ENCODE data around the gene POLR2L. TPM values are rescaled to one million over a fixed set of nuclear protein-coding genes. Genes with fewer than 3 reads are reported as not detected.

Gene POLR2L
- total and polyA plus RNA-seq, 2 of the 13 experiments (the other 11 are each of a cell fraction or from before 2014, with no cell fraction given), result 104 to 114 TPM

DNA sequence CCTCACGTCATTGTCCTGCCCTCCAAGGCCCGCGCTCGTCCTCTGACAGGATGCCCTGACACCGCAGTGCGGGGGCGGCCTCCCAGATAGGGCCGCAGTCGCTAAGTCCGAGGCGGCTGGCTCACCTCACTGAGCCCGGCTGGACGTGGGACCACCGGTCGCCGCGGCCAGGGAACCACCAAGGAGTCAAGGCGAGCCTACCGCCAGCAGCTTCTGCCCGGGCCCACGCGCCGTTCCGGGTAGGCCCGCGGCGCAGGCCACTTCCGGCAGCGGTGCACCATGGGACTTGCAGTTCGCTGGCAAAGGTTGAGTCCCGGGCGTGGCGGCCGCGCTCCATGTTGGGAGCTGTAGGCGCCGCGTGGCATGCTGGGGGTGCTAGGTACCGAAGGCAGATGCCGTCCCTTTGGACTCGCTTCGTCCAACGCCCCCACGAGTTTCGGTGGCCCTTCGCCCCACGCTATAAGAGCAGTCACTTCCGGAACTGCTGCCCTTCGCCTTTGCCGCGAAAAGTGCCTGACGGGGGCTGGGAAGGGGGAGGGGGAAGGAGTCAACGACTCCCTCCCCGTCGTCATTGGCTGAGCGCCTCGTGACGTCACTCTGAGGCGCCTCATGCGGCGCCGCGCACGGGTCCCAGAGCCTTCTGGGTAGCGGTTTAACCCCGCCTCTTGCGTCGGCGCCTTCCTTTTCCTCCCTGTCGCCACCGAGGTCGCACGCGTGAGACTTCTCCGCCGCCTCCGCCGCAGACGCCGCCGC, 32.9 kb downstream of the POLR2L start, which contains the start of gene RPLP2 (continued):
- TF ChIP-seq, protein P1, sequence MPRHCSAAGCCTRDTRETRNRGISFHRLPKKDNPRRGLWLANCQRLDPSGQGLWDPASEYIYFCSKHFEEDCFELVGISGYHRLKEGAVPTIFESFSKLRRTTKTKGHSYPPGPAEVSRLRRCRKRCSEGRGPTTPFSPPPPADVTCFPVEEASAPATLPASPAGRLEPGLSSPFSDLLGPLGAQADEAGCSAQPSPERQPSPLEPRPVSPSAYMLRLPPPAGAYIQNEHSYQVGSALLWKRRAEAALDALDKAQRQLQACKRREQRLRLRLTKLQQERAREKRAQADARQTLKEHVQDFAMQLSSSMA (CRISPR knock-in tag; IDR thresholded peaks at IDR 0.05), result peak; percentile 54; the same call in 1 of the 2 replicates
- TF ChIP-seq SMARCE1 (IDR thresholded peaks at IDR 0.05; ENCODE audit: borderline replicate concordance) (no peak), MAFK (conservative IDR thresholded peaks at IDR 0.05 in 1 of 2, IDR thresholded peaks at IDR 0.05 in 1 of 2; ENCODE audit: low read length in 2 of 2) (no peak), RBM39 (IDR thresholded peaks at IDR 0.05; ENCODE audit: low read depth, low read length, poor library complexity, severe bottlenecking) (peak; percentile 36), ZNF143 (CRISPR knock-in tag; IDR thresholded peaks at IDR 0.05) (peak; percentile 93), ZZZ3 (CRISPR knock-in tag; IDR thresholded peaks at IDR 0.05; ENCODE audit: borderline replicate concordance) (peak; percentile 93; the same call in 1 of the 2 replicates), POLR2G (IDR thresholded peaks at IDR 0.05; ENCODE audit: low read depth, low read length) (peak; percentile 95), GTF2F1 (IDR thresholded peaks at IDR 0.05; ENCODE audit: low read length) (peak; percentile 87; the same call in 1 of the 2 replicates), KLF15 (CRISPR knock-in tag; IDR thresholded peaks at IDR 0.05; ENCODE audit: borderline replicate concordance) (peak; percentile 57; the same call in 1 of the 2 replicates), ZNF678 (CRISPR knock-in tag; IDR thresholded peaks at IDR 0.05) (no peak), XBP1 (CRISPR knock-in tag; IDR thresholded peaks at IDR 0.05) (no peak)
- TF ChIP-seq, protein P2, sequence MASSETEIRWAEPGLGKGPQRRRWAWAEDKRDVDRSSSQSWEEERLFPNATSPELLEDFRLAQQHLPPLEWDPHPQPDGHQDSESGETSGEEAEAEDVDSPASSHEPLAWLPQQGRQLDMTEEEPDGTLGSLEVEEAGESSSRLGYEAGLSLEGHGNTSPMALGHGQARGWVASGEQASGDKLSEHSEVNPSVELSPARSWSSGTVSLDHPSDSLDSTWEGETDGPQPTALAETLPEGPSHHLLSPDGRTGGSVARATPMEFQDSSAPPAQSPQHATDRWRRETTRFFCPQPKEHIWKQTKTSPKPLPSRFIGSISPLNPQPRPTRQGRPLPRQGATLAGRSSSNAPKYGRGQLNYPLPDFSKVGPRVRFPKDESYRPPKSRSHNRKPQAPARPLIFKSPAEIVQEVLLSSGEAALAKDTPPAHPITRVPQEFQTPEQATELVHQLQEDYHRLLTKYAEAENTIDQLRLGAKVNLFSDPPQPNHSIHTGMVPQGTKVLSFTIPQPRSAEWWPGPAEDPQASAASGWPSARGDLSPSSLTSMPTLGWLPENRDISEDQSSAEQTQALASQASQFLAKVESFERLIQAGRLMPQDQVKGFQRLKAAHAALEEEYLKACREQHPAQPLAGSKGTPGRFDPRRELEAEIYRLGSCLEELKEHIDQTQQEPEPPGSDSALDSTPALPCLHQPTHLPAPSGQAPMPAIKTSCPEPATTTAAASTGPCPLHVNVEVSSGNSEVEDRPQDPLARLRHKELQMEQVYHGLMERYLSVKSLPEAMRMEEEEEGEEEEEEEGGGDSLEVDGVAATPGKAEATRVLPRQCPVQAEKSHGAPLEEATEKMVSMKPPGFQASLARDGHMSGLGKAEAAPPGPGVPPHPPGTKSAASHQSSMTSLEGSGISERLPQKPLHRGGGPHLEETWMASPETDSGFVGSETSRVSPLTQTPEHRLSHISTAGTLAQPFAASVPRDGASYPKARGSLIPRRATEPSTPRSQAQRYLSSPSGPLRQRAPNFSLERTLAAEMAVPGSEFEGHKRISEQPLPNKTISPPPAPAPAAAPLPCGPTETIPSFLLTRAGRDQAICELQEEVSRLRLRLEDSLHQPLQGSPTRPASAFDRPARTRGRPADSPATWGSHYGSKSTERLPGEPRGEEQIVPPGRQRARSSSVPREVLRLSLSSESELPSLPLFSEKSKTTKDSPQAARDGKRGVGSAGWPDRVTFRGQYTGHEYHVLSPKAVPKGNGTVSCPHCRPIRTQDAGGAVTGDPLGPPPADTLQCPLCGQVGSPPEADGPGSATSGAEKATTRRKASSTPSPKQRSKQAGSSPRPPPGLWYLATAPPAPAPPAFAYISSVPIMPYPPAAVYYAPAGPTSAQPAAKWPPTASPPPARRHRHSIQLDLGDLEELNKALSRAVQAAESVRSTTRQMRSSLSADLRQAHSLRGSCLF (CRISPR knock-in tag; IDR thresholded peaks at IDR 0.05; ENCODE audit: borderline replicate concordance), result no peak
- TF ChIP-seq, protein P3, sequence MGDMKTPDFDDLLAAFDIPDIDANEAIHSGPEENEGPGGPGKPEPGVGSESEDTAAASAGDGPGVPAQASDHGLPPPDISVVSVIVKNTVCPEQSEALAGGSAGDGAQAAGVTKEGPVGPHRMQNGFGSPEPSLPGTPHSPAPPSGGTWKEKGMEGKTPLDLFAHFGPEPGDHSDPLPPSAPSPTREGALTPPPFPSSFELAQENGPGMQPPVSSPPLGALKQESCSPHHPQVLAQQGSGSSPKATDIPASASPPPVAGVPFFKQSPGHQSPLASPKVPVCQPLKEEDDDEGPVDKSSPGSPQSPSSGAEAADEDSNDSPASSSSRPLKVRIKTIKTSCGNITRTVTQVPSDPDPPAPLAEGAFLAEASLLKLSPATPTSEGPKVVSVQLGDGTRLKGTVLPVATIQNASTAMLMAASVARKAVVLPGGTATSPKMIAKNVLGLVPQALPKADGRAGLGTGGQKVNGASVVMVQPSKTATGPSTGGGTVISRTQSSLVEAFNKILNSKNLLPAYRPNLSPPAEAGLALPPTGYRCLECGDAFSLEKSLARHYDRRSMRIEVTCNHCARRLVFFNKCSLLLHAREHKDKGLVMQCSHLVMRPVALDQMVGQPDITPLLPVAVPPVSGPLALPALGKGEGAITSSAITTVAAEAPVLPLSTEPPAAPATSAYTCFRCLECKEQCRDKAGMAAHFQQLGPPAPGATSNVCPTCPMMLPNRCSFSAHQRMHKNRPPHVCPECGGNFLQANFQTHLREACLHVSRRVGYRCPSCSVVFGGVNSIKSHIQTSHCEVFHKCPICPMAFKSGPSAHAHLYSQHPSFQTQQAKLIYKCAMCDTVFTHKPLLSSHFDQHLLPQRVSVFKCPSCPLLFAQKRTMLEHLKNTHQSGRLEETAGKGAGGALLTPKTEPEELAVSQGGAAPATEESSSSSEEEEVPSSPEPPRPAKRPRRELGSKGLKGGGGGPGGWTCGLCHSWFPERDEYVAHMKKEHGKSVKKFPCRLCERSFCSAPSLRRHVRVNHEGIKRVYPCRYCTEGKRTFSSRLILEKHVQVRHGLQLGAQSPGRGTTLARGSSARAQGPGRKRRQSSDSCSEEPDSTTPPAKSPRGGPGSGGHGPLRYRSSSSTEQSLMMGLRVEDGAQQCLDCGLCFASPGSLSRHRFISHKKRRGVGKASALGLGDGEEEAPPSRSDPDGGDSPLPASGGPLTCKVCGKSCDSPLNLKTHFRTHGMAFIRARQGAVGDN (CRISPR knock-in tag; IDR thresholded peaks at IDR 0.05), result peak; percentile 94
- TF ChIP-seq, protein P4, sequence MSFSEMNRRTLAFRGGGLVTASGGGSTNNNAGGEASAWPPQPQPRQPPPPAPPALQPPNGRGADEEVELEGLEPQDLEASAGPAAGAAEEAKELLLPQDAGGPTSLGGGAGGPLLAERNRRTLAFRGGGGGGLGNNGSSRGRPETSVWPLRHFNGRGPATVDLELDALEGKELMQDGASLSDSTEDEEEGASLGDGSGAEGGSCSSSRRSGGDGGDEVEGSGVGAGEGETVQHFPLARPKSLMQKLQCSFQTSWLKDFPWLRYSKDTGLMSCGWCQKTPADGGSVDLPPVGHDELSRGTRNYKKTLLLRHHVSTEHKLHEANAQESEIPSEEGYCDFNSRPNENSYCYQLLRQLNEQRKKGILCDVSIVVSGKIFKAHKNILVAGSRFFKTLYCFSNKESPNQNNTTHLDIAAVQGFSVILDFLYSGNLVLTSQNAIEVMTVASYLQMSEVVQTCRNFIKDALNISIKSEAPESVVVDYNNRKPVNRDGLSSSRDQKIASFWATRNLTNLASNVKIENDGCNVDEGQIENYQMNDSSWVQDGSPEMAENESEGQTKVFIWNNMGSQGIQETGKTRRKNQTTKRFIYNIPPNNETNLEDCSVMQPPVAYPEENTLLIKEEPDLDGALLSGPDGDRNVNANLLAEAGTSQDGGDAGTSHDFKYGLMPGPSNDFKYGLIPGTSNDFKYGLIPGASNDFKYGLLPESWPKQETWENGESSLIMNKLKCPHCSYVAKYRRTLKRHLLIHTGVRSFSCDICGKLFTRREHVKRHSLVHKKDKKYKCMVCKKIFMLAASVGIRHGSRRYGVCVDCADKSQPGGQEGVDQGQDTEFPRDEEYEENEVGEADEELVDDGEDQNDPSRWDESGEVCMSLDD (CRISPR knock-in tag; IDR thresholded peaks at IDR 0.05; ENCODE audit: borderline replicate concordance), result 0 out of 2 replicates have a peak, but pooled peaks have one; percentile 12
